Measurements from ENCODE around the gene RIF1.

Gene RIF1

GRCh38 chr2:151409601-151410484 lies at the start of gene RIF1:
RIF1 (plus strand) TSS chr2:151409902; CDS start chr2:151410424, 522 bp downstream.
- peak; percentile 32 to 93 (median 82) for DNase-seq

GRCh38 chr2:151361674-151362370 lies 47.9 kb upstream of the RIF1 start:
- DNase-seq, result no peak

DNA sequence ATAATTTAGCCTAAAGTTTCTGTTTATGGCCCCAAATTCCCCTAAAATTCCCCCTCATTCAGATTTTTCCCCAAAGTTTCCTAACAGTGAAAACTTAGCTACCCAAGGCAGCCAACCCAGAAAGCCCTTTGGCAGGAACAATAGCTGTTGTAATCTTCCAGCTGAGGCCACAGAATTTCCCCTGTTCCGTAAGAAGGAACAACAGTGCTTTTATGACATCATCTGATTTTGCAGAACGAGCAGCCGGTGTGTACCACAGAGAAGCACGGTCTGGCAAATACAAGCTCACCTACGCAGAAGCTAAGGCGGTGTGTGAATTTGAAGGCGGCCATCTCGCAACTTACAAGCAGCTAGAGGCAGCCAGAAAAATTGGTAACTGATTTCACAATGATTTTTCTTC lies 46.0 kb upstream of the RIF1 start:
- DNase-seq, result peak in 42 of 58 donors; percentile 3 to 70 (median 19)

DNA sequence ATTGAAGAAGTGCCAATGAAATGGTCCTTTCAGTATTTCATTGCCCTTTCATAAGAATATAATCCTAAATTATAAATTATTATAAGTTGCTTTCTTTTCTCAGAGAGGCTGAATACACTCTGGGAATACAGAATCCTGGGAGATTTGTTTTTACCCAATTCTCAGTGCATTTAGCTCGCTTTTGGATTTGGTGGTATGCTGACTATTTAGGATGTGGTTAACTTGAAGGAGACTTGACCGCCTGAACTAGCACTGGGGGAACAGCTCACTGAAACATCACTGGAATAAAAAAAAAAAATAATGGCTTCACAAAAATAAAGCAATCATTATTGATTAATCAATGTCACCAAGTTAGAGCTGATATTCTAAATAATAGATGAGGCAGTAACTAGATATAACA lies 42.1 kb upstream of the RIF1 start:
- no peak for DNase-seq

- DNase-seq, result no peak
Observed at GRCh38 chr2:151374436-151374835, 35.3 kb upstream of the RIF1 start.

DNA sequence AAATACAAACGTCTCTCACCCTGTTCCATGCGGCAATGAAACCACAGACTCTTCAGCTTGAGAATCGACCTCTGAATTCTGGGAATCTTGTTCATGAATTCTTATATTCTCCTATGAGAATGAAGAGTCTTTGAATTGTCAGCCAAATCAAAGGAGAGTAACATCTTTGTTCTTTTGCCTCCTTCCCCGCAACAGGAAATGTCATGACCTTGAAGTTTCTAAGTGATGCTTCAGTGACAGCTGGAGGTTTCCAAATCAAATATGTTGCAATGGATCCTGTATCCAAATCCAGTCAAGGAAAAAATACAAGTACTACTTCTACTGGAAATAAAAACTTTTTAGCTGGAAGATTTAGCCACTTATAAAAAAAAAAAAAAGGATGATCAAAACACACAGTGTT lies 30.5 kb upstream of the RIF1 start:
- no peak for DNase-seq

DNA sequence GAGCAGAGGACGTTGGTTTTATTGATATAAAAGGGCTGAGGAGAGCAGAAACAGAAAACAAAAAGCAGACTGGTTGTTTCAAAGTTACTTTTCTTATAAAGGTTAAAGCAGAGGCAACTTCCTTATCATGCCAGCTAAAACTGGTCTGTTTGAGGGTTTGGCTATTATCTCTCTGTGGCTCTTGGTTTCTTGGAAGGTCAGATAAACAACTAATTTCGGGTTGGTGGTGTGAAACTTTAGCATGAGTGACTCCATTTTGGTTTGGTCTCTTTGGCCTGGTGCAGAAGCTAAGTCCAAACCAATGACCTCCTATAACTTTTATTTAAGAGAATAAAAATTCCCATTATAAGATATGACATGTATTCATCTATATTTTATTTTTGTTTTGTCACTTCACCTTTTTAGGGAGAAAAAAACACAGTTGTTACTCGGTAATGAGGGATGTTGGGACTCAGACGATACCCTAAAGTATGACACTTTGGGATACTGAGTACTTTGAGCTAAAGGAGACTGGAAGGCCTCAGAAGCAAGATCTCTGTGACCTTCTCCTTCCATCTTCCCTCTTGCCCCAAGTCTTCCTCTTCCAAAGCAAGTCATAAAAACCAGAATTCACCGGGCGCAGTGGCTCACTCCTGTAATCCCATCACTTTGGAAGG lies 29.0 kb upstream of the RIF1 start:
- DNase-seq, result no peak

- DNase-seq, result no peak
Observed at GRCh38 chr2:151381266-151381665, 28.4 kb upstream of the RIF1 start.

- no peak for DNase-seq
Observed at GRCh38 chr2:151388011-151388410, 21.7 kb upstream of the RIF1 start.

- DNase-seq, result no peak
Observed at GRCh38 chr2:151391436-151391835, 18.3 kb upstream of the RIF1 start.

DNA sequence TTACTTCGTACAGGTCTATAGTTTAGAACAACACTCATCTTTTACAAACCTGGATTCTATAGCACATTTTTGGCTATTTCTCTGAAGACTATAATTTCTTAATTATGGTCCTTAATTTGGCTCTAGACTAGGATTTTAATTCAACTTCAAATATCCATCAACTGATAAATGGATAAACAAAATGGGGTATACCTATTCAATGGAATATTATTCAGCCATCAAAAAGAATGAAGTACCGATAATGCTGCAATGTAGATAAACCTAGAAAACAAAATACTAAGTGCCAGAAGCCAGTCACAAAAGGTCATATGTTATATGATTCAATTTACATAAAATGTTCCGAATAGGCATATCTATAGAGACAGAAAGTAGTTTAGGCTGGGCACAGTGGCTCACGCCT lies 15.2 kb upstream of the RIF1 start:
- no peak for DNase-seq

DNA sequence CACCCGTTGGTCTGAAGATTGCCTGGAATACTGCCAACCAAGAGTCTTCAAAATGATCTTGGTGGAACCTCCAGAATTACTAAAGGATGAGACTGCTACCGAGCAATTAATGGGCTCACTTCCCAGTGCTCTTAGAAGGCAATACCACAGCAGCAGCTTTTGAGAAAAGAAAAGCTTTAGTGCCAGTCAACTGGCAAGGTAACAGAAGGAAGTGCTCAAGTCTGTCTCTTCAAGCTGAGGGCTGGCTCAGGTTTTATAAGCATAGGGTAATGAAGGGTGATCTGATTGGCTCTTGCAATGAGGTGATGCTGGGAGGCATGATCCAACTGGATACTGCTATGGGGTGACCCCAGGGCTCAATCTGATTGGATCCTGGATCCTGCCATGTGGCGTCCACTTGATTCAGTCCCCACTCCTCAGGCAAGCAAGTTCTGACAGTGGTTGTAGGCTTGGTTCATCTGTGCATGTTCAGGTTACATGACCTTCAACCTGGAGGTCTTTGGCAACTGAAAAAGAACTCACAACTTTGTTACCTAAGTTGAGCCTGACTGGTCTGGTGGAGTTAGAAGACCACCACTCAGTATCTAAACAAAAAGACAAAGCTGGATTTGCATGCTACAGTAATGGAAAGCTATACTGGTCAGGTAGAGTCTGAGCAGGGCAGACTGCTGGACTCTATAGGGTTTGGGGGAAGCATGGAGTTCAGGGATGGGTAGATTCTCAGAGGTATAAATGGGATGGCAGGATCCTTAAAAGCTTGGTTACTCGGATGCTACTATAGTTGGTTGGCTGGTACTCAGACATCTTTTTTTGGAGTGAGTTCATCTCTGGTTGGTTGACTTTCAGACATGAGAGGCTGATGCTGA lies 14.0 kb upstream of the RIF1 start:
- DNase-seq, result no peak

- no peak for DNase-seq
Observed at GRCh38 chr2:151399981-151400380, 9.7 kb upstream of the RIF1 start.

DNA sequence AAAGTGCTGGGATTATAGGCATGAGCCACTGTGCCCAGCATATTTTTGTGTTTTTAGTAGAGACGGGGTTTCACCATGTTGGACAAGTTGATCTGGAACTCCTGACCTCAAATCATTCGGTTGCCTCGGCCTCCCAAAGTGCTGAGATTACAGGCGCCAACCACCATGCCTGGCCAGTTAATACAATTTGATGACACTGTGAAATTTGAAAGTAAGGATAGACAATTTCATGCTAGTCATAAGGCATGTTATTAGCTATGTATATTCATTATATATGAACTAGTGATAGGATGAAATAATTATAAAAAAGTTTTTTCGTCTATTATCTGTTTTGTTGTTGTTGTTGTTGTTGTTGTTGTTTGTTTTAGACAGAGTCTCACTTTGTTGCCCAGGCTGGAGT lies 8.6 kb upstream of the RIF1 start:
- no peak for DNase-seq

GRCh38 chr2:151403914-151404313 lies 5.8 kb upstream of the RIF1 start:
- no peak for DNase-seq

DNA sequence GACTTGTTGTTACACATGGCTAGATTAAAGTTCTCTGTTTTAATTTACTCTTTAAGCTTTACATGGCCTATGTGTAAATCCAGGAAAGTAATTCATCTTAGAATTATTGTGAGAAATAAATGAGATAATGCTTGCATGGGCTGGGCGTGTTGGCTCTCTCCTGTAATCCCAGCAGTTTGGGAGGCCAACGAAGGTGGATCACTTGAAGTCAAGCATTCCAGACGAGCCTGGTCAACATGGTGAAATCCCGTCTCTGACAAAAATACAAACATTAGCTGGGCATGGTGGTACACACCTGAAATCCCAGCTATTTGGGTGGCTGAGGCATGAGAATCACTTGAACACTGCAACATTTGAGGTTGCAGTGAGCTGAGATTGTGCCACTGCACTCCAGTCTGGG lies 4.3 kb upstream of the RIF1 start:
- no peak for DNase-seq

DNA sequence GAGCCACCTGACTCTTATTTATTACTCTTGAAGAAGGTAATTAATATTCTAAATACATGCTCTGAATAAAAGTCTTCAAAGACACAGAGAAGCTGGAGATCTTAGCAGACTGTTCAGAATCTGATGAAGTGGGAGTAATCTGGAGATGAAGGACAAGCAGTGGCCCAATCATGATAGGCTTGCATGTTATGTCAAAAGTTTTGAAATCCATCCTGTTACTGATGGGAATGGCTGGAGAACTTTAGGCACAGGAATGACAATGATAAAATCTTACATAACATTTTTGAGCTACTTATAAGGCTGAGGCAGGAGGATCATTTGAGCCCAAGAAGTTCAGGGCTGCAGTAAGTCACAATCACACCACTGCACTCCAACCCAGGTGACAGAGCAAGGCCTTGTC lies 2.4 kb upstream of the RIF1 start:
- DNase-seq, result no peak

DNA sequence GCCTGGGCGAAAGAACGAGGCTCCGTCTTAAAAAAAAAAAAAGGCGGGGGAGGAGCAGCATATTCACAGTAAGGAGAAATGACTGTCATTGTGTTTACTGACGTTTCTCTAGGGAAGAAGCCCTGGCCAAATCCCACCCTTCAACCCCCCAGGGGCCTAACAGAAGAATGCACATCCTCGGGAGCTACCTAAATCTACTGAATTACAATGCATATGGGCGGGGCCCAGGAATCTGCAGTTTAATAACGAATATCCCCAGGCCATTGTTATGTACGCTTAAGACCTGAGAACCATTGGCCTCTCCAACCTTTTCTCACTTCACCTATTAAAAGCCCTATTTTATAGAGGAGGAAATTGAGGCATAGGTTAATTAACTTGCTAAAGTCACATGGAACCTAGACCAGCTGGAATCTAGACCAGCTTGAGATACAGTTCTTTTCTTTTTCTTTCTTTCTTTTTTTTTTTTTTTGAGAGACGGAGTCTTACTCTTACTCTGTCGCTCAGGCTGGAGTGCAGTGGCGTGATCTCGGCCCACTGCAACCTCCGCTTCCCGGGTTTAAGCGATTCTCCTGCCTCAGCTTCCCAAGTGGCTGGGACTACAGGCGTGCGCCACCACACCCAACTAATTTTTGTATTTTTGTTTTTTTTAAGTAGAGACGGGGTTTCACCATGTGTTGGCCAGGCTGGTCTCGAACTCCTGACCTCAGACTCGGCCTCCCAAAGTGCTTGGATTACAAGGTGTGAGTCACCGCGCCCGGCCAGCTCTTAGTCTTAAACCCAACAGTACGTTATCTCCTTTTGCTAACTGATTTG lies 708 bp upstream of the RIF1 start:
- no peak for DNase-seq

GRCh38 chr2:151410485-151410834 lies 758 bp downstream of the RIF1 start:
- peak in 10 of 58 donors; percentile 1 to 61 (median 36) for DNase-seq

DNA sequence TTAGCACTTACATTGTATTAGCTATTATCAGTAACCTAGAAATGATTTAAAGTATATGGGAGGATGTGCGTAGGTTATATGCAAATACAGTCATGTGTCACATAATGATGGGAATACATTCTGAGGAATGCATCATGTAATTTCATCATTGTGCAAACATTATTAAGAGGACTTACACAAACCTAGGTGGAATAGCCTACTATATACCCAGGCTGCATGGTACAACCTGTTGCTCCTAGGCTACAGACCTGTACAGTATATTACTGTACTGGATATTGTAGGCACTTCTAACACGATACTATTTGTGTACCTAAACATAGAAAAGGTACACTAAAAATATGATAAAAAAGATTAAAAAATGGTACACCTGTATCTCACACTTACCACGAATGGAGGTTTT lies 7.9 kb downstream of the RIF1 start:
- no peak for DNase-seq
